Ammon's horn (tissue), 1 donor: ENCODE data around the gene BCDIN3D.

Experiments used
- DNase-seq: peaks from one replicate; pipeline ENCODE4 v3.0.0-alpha.2; 2016; ENCODE audit warnings: low spot score

BCDIN3D gene

DNA sequence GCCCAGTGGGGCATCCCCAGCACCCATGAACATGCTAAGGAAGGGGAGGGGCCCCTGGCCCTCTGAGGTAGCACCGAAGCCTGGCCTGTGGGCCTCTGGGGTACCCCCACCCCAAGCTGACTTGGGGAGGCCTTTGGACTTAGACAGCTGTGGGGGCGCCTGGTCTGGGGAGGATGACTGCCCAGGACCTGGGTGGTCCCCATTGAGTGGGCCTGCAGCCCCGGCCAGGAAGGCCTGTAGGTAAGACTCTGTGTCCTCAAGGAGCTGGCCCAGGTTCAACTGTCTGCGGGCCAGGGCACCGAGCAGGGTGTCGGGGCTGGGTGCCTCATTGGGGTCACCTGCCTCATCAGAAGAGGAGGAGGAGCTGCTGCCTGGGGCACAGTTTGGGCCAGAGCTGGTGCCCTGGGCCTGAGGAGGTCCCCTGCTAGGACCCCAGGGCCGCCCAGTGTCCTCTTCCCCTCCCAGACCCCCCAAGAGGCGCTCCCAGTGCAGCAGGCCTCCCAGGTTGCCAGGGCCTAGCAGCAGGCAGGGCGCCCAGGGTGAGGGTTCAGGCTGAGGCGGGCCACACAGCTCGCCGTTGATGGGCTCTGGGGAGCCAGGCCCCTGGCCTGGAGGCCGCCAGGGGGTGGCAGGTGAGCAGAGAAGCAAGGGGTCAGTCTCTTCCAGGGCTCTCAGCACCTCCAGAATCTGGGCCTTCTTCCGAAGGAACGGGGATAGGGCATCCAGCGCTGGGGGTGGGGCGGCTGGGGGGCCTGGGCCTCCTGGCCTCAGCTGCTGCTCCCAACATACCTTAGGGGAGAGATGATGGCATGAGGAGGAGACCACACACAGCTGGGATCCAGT is 46.1 kb downstream of the BCDIN3D start:
- no peak for DNase-seq

DNA sequence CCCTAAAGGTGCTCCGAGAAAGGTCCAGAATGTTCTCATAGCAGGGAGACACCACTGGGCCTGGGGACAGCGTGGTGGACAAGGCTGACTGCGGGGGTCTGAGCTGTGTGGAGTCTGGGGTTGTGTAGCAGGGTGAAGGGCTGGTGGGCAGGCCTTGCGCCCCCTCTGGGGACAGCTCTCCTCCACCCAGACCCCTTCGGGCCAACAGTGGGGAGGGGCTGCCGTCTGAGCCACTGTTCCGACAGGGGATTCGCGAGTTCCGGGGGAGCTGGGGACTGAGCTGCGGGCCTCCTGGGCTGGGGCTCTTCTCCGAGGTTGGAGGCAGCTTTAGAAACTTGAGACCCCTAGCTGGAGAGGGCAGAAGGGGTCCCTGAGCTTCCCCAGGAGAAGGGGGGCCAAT is 46.8 kb downstream of the BCDIN3D start:
- DNase-seq = no peak

DNA sequence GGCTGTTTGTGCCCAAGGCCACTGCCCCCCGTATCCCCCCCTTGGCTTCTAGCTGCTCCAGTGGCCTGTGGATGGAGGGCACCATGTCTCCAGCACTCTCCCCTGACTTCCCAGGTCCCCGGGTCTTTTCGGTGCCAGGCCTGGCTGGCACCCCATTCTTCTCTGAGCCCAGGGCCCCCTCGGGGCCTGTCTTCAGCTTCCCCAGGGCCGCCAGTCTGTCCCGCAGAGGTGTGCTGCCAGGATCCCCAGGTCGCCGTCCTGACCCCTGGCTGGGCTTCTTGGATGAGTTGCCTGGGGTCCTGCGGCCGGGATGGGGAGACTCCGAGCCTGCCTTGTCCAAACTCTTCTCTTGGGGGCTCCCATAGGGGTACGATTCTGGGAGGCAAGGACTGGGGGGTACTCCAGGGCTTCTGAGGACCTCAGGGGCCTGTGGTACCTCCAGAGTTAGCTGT is 47.2 kb downstream of the BCDIN3D start:
- no peak for DNase-seq

DNA sequence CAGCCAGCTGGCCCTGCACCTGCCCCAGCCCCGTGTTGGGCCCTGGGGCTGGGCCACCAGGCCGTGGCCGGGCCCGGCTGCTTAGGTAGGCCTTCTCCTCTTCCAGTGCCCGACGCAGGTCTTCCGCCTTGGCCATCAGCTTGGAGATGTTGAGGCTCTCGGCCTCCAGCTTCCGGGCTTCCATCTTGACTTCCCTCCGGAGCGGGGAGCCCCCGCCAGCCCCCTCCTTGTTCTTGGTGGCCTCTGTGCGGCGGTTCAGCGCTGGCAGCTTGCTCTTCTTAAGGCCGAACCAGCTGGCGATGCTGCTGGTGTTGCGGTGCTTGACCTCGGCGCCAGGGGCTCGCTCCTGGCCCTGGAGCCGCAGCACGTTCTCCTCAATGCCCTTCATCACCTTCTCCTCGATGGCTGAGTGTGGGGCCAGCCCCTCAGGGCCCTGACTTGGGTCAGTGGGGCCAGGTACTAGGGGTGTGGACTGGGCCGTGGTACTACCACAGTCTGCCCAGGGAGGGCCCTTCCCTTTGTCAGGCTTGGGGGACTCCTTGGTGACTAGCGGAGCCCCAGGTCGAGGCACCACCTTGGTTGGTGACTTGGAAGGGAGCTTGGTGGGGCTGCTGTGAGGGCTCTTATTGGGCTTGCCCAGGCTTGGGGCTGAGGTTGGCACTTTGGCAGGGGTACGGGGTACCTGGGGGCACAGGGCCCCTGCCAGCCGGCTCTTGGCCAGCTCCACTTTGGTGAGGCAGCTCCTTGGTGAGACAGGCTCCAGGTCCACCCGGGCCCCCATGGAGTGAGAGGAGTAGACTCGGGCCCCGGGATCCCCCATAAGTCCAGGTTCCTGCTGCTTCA is 47.9 kb downstream of the BCDIN3D start:
- DNase-seq = no peak

DNA sequence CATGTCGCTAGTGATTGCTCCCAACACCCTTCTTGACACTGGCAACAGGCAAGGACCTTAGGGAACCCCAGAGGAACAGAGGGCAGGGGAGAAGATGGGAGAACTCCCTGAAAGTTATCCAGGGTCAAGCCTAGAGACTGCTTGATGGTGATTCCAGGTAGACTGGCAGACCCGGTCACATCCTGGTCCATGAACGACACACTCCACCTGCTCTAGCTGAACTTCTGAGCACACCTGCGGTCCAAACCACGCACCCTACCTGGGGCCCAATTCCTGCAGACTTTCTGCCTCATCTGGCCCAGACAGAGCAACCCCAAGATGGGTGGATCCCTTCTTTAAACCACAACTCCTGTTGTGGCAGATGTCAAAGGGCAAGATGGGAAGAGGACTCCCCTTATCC is 48.9 kb downstream of the BCDIN3D start:
- no peak for DNase-seq

DNA sequence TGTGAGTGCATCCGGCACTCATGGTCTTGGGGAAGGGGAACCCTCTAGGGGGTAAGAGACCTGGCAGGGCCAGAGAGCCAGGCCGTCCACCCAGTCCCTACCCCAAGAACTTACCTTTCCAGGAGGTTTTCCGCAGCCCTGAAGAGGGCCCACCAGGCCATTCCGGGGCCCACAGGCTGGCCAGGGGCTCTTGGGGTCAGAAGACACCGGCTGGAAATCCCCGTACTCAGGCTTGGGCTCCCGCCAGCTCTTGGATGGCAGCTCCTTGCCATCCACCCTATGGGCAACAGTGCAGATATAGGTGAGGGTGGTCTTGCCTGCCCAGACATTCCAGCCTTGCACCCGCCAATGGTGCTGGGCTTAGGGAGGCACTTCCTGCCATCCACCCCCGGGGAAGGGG is 49.3 kb downstream of the BCDIN3D start:
- DNase-seq = no peak

DNA sequence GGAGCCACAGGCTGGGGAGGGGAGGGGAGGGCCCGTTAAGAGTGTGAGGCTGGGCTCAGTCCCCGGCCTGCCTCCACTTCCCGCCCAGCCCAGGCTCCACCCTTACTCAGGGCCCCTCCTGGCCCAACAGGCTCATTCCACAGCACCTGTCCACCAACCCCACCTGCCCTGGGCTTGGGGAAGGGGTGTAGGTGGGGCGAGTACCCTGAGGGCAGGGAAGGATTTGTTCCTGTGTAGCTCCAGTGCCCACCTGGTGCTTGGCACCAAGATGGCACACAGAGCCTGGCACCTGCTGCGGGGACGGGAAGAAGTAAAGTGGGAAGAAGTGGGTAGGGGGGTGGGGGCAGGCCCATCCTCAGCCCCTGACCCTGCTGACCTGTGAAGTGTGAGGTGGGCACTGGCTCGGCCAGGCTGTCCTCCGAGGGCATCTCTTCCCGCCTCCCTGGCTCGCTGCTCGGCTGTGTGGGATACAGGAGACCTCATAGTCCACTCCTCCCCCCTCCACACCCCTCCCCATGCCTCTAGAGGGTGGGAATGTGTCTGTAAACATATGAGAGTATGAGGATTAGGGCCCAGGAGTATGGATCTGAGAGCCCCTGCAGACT is 49.8 kb downstream of the BCDIN3D start:
- DNase-seq = no peak

DNA sequence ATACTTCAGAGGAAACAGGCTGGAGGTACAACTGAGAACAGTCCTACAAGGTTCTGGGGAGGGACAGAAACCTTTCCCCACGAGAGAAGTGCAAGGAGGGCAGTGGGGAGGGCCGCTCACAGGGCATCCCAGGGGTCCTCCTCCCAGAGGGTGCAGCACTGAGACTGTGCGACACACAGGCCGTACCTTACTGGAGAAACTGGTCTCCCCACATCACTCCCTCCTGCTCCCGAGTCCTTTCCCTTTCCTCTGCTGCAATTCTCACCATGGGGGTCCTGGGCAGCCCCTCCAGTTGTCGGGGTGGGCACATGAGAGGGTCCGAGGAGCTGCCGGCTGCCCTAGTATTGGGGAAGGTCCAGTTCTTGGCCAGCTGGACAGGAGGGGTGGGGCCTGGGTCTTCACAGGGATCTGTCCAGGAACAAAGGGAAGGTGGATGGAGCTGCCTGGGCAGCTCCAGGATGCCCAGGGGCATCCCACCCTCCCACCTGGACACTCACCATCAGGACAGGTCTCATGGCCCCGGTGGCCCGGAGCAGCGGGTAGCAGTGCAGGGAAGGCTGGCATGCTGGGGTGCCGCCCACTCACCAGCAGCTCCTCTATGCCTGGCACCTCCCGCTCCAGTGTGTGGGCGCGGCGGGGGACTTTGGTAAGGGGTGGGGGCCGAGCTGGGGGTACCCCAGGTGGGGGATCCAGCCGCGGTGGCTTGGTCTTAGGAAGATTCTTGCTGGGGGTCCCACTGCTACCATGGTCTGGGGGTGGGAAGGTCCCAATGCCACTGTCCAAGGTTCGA is 50.5 kb downstream of the BCDIN3D start:
- DNase-seq = no peak

DNA sequence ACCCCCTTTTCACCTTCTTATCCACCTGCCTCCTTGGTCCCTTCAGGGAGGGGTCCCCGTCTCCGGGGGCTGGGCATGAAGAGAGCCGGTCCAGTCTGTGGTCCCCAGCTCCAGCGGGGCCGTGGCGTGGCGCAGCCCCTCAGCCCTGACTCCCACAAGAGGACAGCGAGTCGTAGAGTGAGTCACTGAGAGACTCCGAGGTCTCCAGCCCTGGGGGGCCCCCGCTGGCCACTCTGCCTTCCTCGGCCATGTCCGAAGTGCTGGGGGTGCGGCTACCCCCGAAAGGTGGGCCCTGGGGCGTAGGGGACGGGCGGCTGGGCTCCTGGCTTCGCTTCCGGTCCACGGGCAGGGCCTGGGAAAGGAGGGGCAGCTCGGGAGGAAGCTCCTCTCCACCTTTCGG is 51.2 kb downstream of the BCDIN3D start:
- no peak for DNase-seq

DNA sequence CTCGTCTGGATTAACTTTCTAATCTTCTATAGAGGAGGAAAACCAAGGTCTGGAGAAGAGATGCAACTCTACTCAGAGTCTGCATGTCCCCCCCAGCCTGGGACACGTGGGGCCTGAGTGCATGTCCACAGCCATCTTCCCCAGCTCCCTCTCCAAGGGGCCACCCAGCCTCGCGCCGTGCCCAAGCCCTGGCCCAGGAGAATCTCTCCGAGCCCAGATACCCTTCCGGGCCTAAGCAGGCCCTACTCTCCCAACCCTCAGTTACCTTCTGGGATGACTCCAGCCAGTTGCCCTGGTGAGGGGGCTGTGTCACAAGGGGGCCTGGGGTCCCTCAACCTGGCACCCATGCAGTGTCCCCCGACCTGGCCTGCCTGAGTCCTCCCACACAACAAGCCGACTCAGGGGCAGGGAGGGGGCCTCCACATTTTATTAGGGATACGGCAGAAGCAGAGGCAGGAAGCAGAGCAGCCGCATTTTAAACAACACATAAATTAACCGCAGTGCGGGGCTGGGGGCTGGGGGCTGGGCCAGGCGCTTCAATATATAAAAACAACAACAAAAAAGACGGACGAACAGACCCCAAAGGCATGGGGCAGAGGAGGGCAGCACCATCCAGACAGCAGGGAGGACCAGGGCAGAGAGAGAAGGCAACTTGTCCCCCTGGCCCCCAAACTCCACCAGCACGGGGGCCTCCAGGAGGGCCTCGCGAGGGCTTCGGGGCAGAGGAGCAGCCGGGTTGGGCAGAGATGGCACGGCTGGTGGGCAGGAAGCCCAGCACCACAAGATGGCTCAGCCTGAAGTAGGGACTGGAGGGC is 52.0 kb downstream of the BCDIN3D start:
- DNase-seq = no peak

DNA sequence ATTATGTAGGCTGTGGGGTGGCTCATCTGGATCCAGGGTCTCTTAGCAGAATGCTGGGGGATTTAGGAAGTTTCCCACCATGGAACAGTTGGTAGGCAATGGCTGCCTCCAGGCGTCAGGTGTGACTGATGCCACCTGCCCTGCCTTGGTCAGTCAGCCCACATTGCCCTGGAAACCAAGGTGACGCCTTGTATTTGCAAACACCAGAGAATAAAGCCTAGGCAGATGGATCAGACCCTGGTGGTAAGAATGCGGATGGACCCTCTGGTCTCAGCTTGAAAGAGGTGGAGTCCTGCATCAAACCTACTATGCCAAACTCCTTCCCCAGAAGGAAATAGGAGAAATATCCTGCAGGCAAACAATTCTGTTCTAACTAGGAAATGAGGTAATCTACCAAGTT is 52.9 kb downstream of the BCDIN3D start:
- no peak for DNase-seq

DNA sequence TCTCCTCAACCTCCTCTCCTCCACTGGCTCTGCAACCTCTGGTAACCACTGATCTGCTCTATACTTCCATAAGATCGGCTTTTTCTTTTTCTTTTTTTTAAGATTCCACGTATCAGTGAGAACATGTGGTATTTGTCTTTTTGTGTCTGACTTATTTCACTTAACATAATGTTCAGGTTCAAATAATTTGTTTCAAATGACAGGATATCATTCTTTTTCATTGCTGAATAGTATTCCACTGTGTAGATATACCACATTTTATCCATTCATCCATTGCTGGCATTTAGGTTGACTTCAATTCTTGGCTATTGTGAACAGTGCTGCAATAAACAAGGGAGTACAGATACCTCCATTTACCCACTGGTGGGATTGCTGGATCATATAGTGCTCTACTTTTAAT is 55.2 kb downstream of the BCDIN3D start:
- DNase-seq = no peak
